ENCODE results near the gene INPP4A. TPM values are rescaled to one million over a fixed set of nuclear protein-coding genes. Genes with fewer than 3 reads are reported as not detected.

Gene INPP4A
- total and polyA plus RNA-seq, 8 donors, result 1.5 to 65.3 (median 12.2) TPM

- intact Hi-C loops (cut with DNase I; ENCODE audit: low total_unique reads), result no loop called here
- TF ChIP-seq POLR2AphosphoS5 (IDR thresholded peaks at IDR 0.05), result no peak
- TF ChIP-seq EP300 (IDR thresholded peaks at IDR 0.05), result no peak
- TF ChIP-seq, protein P1, sequence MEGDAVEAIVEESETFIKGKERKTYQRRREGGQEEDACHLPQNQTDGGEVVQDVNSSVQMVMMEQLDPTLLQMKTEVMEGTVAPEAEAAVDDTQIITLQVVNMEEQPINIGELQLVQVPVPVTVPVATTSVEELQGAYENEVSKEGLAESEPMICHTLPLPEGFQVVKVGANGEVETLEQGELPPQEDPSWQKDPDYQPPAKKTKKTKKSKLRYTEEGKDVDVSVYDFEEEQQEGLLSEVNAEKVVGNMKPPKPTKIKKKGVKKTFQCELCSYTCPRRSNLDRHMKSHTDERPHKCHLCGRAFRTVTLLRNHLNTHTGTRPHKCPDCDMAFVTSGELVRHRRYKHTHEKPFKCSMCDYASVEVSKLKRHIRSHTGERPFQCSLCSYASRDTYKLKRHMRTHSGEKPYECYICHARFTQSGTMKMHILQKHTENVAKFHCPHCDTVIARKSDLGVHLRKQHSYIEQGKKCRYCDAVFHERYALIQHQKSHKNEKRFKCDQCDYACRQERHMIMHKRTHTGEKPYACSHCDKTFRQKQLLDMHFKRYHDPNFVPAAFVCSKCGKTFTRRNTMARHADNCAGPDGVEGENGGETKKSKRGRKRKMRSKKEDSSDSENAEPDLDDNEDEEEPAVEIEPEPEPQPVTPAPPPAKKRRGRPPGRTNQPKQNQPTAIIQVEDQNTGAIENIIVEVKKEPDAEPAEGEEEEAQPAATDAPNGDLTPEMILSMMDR (IDR thresholded peaks at IDR 0.05), result no peak
- TF ChIP-seq POLR2A (IDR thresholded peaks at IDR 0.05), result no peak
- Histone ChIP-seq H3K4me1 (no peaks in the 10 kb centered on the region), H3K27ac (no peak overlapping the region), H3K36me3 (no peaks in the 10 kb centered on the region), H3K4me3 (no peak overlapping the region), H3K9me3 (peaks cover 0 to 11% (median 5%) of the 10 kb centered on the region in 4 donors), H3K27me3 (no peaks in the 10 kb centered on the region)
- WGBS, 5 donors, result 72 to 83% (median 73%) methylated on average over 6 of the region's 6 CpGs
- DNase-seq, result no peak
These were observed 24.5 kb upstream of the INPP4A start for GRCh38 chr2:98419977-98420725.

DNA sequence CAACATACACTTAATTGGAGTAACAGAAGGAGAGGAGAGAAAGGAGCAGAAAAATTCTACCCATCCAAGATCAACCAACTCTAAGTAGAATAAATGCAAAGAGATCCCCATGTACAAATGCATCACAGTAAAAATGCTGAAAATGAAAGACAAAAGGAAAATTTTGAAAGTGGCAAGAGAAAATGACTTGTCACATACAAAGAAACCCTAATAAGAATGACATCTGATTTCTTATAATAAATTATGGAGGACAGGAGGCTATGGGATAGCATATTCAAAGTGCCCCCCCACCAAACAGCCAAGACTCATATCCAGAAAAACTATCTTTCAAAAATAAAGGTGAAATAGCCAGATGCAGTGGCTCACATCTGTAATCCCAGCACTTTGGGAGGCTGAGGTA is 22.2 kb upstream of the INPP4A start:
- no peak overlapping the region for H3K27ac ChIP-seq

DNA sequence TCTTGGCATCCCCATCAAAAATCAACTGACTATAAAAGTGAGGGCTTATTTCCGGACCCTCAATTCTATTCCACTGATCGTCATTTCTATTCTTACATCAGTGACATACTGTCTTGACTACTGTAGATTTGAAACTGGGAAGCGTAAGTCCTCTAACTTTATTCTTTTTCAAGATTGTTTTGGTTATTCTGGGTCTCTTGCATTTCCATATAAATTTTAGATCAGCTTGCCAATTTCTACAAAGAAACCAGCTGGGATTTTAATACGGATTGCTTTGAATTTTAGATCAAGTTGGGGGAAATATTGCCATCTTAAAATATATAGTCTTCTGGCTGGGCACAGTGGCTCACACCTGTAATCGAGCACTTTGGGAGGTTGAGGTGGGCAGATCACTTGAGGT is 17.9 kb upstream of the INPP4A start:
- no peaks in the 10 kb centered on the region for H3K4me1 ChIP-seq
- H3K27me3 ChIP-seq, result no peaks in the 10 kb centered on the region
- no peak overlapping the region for H3K4me3 ChIP-seq
- peaks cover 0 to 11% (median 5%) of the 10 kb centered on the region in 4 donors for H3K9me3 ChIP-seq
- intact Hi-C loops (cut with DNase I; ENCODE audit: low total_unique reads), result no loop called here
- DNase-seq, result no peak
- H3K36me3 ChIP-seq, result no peaks in the 10 kb centered on the region
- TF ChIP-seq POLR2AphosphoS5 (IDR thresholded peaks at IDR 0.05) (no peak), EP300 (IDR thresholded peaks at IDR 0.05) (no peak), POLR2A (IDR thresholded peaks at IDR 0.05) (no peak)
- TF ChIP-seq, protein P1 (IDR thresholded peaks at IDR 0.05), result no peak
- no peak overlapping the region for H3K27ac ChIP-seq
- WGBS, 5 donors, result 88 to 95% (median 90%) methylated on average over 5 of the region's 5 CpGs

More for the DNA sequence above, 22.2 kb upstream of the INPP4A start:
- no peak for DNase-seq
- no peaks in the 10 kb centered on the region for H3K27me3 ChIP-seq
- TF ChIP-seq, protein P1 (IDR thresholded peaks at IDR 0.05), result no peak
- no peak for TF ChIP-seq POLR2AphosphoS5 (IDR thresholded peaks at IDR 0.05)
- TF ChIP-seq POLR2A (IDR thresholded peaks at IDR 0.05), result no peak
- TF ChIP-seq EP300 (IDR thresholded peaks at IDR 0.05), result no peak
- intact Hi-C loops (cut with DNase I; ENCODE audit: low total_unique reads), result no loop called here
- H3K36me3 ChIP-seq, result no peaks in the 10 kb centered on the region
- H3K4me3 ChIP-seq, result no peak overlapping the region
- no peaks in the 10 kb centered on the region for H3K4me1 ChIP-seq
- H3K9me3 ChIP-seq, result peaks cover 0 to 11% (median 5%) of the 10 kb centered on the region in 4 donors

- Histone ChIP-seq H3K36me3 (no peaks in the 10 kb centered on the region), H3K9me3 (peaks cover 0 to 24% (median 3%) of the 10 kb centered on the region in 4 donors), H3K27ac (no peak overlapping the region), H3K4me1 (no peaks in the 10 kb centered on the region), H3K4me3 (no peak overlapping the region), H3K27me3 (no peaks in the 10 kb centered on the region)
- intact Hi-C loops (cut with DNase I; ENCODE audit: low total_unique reads), result no loop called here
- no peak for DNase-seq
- TF ChIP-seq POLR2A (IDR thresholded peaks at IDR 0.05) (no peak), POLR2AphosphoS5 (IDR thresholded peaks at IDR 0.05) (no peak), EP300 (IDR thresholded peaks at IDR 0.05) (no peak)
- TF ChIP-seq, protein P1 (IDR thresholded peaks at IDR 0.05), result no peak
These were observed 12.5 kb upstream of the INPP4A start for GRCh38 chr2:98432145-98432544.
